Neural cell (in vitro differentiated cells): ENCODE results near the gene NDC1.

Experiments used
- CTCF ChIP-seq: fragments of 450-650 bp; IDR thresholded peaks from 2 replicates; pipeline ENCODE4 v1.5.1; 2014; ENCODE audit warnings: antibody characterized with exemption, mild to moderate bottlenecking, moderate library complexity; ENCODE audit not compliant: poor library complexity, severe bottlenecking
- EP300 ChIP-seq: fragments of 450-650 bp; conservative IDR thresholded peaks from 2 replicates; pipeline ENCODE4 v1.6.1; 2014; ENCODE audit warnings: antibody characterized with exemption, mild to moderate bottlenecking, moderate library complexity; ENCODE audit not compliant: poor library complexity, severe bottlenecking
- EZH2 ChIP-seq: fragments of 200-600, 300-800 bp; shearing (Covaris generic), sonication (generic); IDR thresholded peaks from 2 replicates; pipeline ENCODE4 v1.6.1; 2014; ENCODE audit warnings: antibody characterized with exemption, low read length, borderline replicate concordance, mild to moderate bottlenecking; ENCODE audit not compliant: insufficient read depth, poor library complexity, severe bottlenecking
- MXI1 ChIP-seq: fragments of 450-650 bp; conservative IDR thresholded peaks from 2 replicates; pipeline ENCODE4 v1.6.1; 2014; ENCODE audit warnings: antibody characterized with exemption, mild to moderate bottlenecking; ENCODE audit not compliant: poor library complexity, severe bottlenecking
- POLR2AphosphoS5 ChIP-seq: IDR thresholded peaks from 2 replicates; pipeline ENCODE4 v1.6.1; 2012
- RAD21 ChIP-seq: fragments of 450-650 bp; conservative IDR thresholded peaks from 2 replicates; pipeline ENCODE4 v1.6.1; 2014; ENCODE audit warnings: antibody characterized with exemption, mild to moderate bottlenecking, moderate library complexity
- REST ChIP-seq: IDR thresholded peaks from 2 replicates; pipeline ENCODE4 v1.6.1; 2012; ENCODE audit warnings: borderline replicate concordance
- SMC3 ChIP-seq: fragments of 450-650 bp; conservative IDR thresholded peaks from 2 replicates; pipeline ENCODE4 v1.6.1; 2014; ENCODE audit warnings: antibody characterized with exemption, mild to moderate bottlenecking, moderate library complexity; ENCODE audit not compliant: poor library complexity
- TAF1 ChIP-seq: IDR thresholded peaks from 2 replicates; pipeline ENCODE4 v1.6.1; 2012; ENCODE audit warnings: low read depth

- TF ChIP-seq CTCF, result no peak
- TF ChIP-seq EZH2, result no peak
- TF ChIP-seq REST, result no peak
- TF ChIP-seq RAD21, result no peak
- TF ChIP-seq TAF1, result no peak
- TF ChIP-seq POLR2AphosphoS5, result no peak
- no peak for TF ChIP-seq EP300
- TF ChIP-seq SMC3, result no peak
- TF ChIP-seq MXI1, result no peak
Observed at GRCh38 chr1:53868565-53868964, 30.5 kb upstream of the NDC1 start.
